OCI-M1 (cell line): ENCODE data around the gene CYP4F12.
"Not testable (repeated sequence)": the region's sequence is repeated elsewhere in the genome, so short reads cannot be mapped to it uniquely, and the experiment has no call there.

Experiments
- DNase-seq: peaks from one replicate; lab custom pipeline; 2025; lab: John Stamatoyannopoulos, UW

CYP4F12 gene

GRCh38 chr19:15650123-15650522, 22.8 kb upstream of the CYP4F12 start:
- DNase-seq = not testable (repeated sequence)

GRCh38 chr19:15651791-15652190, 21.1 kb upstream of the CYP4F12 start:
- DNase-seq = no peak

GRCh38 chr19:15652559-15653278, 20.2 kb upstream of the CYP4F12 start:
- DNase-seq = no peak

GRCh38 chr19:15656467-15656866, 16.4 kb upstream of the CYP4F12 start:
- DNase-seq = no peak

GRCh38 chr19:15663247-15663646, 9.6 kb upstream of the CYP4F12 start:
- no peak for DNase-seq

GRCh38 chr19:15666186-15666585, 6.7 kb upstream of the CYP4F12 start:
- DNase-seq = no peak

GRCh38 chr19:15666883-15667282, 6.0 kb upstream of the CYP4F12 start:
- no peak for DNase-seq

GRCh38 chr19:15669440-15669839, 3.4 kb upstream of the CYP4F12 start:
- DNase-seq = no peak

GRCh38 chr19:15669891-15670290, 3.0 kb upstream of the CYP4F12 start:
- no peak for DNase-seq

GRCh38 chr19:15671237-15671821, 1.6 kb upstream of the CYP4F12 start:
- DNase-seq = no peak

- DNase-seq = no peak
Measured at GRCh38 chr19:15671891-15672579, 852 bp upstream of the CYP4F12 start.

- no peak for DNase-seq
Measured at GRCh38 chr19:15673176-15673654, 328 bp downstream of the CYP4F12 start.

GRCh38 chr19:15675560-15675959, 2.7 kb downstream of the CYP4F12 start:
- no peak for DNase-seq

- DNase-seq = no peak
Measured at GRCh38 chr19:15679089-15679488, 6.2 kb downstream of the CYP4F12 start.

- DNase-seq = not testable (repeated sequence)
Measured at GRCh38 chr19:15679865-15680264, 7.0 kb downstream of the CYP4F12 start.

GRCh38 chr19:15680478-15681322, 7.8 kb downstream of the CYP4F12 start:
- no peak for DNase-seq

GRCh38 chr19:15683411-15683810, 10.5 kb downstream of the CYP4F12 start:
- DNase-seq = no peak

GRCh38 chr19:15684828-15685227, 11.9 kb downstream of the CYP4F12 start:
- peak; percentile 1 for DNase-seq

GRCh38 chr19:15696654-15697194, 23.8 kb downstream of the CYP4F12 start:
- no peak for DNase-seq

GRCh38 chr19:15701757-15702533, 29.1 kb downstream of the CYP4F12 start:
- no peak for DNase-seq

GRCh38 chr19:15702534-15702930, 29.6 kb downstream of the CYP4F12 start:
- DNase-seq = peak; percentile 63
